A673 (cell line): Measurements from ENCODE around the gene ZBTB37.

Source experiments
- EZH2 ChIP-seq: fragments of 200-600 bp; sonication (generic); IDR thresholded peaks from 2 replicates; pipeline ENCODE4 v1.6.1; 2017; ENCODE audit warnings: borderline replicate concordance, low read depth, mild to moderate bottlenecking, mixed read lengths, antibody characterized with exemption, low read length; ENCODE audit not compliant: poor library complexity, severe bottlenecking
- TF ChIP-seq, protein P1 (sequence below): fragments of 300-800, 200-600 bp; sonication (generic); conservative IDR thresholded peaks from 2 replicates; pipeline ENCODE4 v1.5.1; 2017; ENCODE audit warnings: low read depth, mild to moderate bottlenecking, antibody characterized with exemption, low read length, moderate library complexity, mixed read lengths

DNA sequence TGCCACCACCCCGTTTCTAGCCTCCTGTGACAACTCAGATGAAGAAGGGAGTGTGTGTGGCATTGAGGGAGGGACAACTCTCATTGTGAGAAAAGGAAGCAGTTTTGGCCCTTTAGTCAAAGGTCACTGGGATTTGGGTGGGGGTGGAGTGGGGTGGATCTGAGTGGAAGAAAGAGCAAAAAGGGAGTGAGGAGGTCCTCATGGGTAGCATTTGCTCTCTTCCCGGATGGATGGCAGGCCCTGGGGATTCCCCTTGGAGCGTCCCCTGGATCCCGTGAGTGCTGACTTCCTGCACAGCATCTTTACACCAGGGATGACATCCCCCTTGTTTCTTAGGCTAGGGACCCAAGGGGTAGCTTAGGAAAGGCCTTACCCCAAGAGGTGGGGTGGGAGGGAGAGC is 48.5 kb downstream of the ZBTB37 start:
- TF ChIP-seq, protein P1, sequence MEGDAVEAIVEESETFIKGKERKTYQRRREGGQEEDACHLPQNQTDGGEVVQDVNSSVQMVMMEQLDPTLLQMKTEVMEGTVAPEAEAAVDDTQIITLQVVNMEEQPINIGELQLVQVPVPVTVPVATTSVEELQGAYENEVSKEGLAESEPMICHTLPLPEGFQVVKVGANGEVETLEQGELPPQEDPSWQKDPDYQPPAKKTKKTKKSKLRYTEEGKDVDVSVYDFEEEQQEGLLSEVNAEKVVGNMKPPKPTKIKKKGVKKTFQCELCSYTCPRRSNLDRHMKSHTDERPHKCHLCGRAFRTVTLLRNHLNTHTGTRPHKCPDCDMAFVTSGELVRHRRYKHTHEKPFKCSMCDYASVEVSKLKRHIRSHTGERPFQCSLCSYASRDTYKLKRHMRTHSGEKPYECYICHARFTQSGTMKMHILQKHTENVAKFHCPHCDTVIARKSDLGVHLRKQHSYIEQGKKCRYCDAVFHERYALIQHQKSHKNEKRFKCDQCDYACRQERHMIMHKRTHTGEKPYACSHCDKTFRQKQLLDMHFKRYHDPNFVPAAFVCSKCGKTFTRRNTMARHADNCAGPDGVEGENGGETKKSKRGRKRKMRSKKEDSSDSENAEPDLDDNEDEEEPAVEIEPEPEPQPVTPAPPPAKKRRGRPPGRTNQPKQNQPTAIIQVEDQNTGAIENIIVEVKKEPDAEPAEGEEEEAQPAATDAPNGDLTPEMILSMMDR: no peak
- no peak for TF ChIP-seq EZH2
